Cardiac muscle cell (in vitro differentiated cells and primary cell): Measurements from ENCODE around the gene ZNF474. TPM values are rescaled to one million over a fixed set of nuclear protein-coding genes. Genes with fewer than 3 reads are reported as not detected.

Source experiments
- DNase-seq, 2 donors: peaks; one replicate each; pipeline versions ENCODE4 v3.0.0 to v3.0.0-alpha.2; 2010 to 2017; ENCODE audit warnings: low read depth in 1 of 2, low spot score in 1 of 2
- H3K27ac ChIP-seq: fragments of 200-600 bp; sonication (generic); 2 replicates; pipeline ENCODE4 v1.5.1; 2016
- H3K27me3 ChIP-seq: fragments of 200-600 bp; sonication (generic); 2 replicates; pipeline ENCODE4 v1.6.0; 2016; ENCODE audit warnings: control low read depth
- H3K36me3 ChIP-seq: fragments of 200-600 bp; sonication (generic); 2 replicates; pipeline ENCODE4 v1.5.1; 2016; ENCODE audit warnings: control low read depth
- H3K4me1 ChIP-seq: fragments of 200-600 bp; sonication (generic); 2 replicates; pipeline ENCODE4 v1.8.1; 2017; ENCODE audit warnings: low read depth, mild to moderate bottlenecking, mixed run types
- H3K4me3 ChIP-seq: fragments of 200-600 bp; sonication (generic); 2 replicates; pipeline ENCODE4 v1.5.1; 2016; ENCODE audit warnings: mild to moderate bottlenecking
- H3K9me3 ChIP-seq: fragments of 200-600 bp; sonication (generic); 2 replicates; pipeline ENCODE4 v1.5.1; 2017; ENCODE audit warnings: low read depth, mild to moderate bottlenecking, control low read depth
- CTCF ChIP-seq: IDR thresholded peaks from 2 replicates; pipeline ENCODE4 v1.5.1; 2012; ENCODE audit warnings: low read depth, mild to moderate bottlenecking, low read length
- polyA plus RNA-seq: library from polyadenylated mRNA; unstranded; fragments of >200 nt; fragmentation: Nextera tagmentation; extraction: Ambion mirVana; gene quantifications from 2 replicates; pipeline ENCODE4 v1.2.1, GENCODE V29; 2016
- total RNA-seq: library from RNA; depleted of rRNA; stranded (reverse); fragments of >200 nt; gene quantifications from 2 replicates; pipeline ENCODE4 v1.2.3, GENCODE V29; 2016

The ZNF474 gene
- total and polyA plus RNA-seq, 2 experiments from 2014 or later = not detected

- DNase-seq = peak; percentile 23 to 68
- no peak overlapping the region for H3K27ac ChIP-seq
These were observed 27.5 kb downstream of the ZNF474 start for GRCh38 chr5:122156724-122157325.

GRCh38 chr5:122162100-122162638 lies 32.8 kb downstream of the ZNF474 start:
- no peaks in the 10 kb centered on the region for H3K4me1 ChIP-seq
- TF ChIP-seq CTCF = no peak
- DNase-seq = no peak
- H3K27ac ChIP-seq = no peak overlapping the region
- no peaks in the 10 kb centered on the region for H3K36me3 ChIP-seq
- H3K27me3 ChIP-seq = no peaks in the 10 kb centered on the region
- H3K4me3 ChIP-seq = no peak overlapping the region
- H3K9me3 ChIP-seq = no peaks in the 10 kb centered on the region

More at GRCh38 chr5:122156724-122157325, 27.5 kb downstream of the ZNF474 start:
- peak; percentile 53 for TF ChIP-seq CTCF
- Histone ChIP-seq H3K27me3 (no peaks in the 10 kb centered on the region), H3K4me1 (no peaks in the 10 kb centered on the region), H3K9me3 (no peaks in the 10 kb centered on the region), H3K4me3 (no peak overlapping the region), H3K36me3 (no peaks in the 10 kb centered on the region)

GRCh38 chr5:122163121-122164069 lies 34.0 kb downstream of the ZNF474 start:
- no peaks in the 10 kb centered on the region for H3K27me3 ChIP-seq
- no peaks in the 10 kb centered on the region for H3K36me3 ChIP-seq
- H3K27ac ChIP-seq = no peak overlapping the region
- peak in 1 of 2 donors; percentile 84 for DNase-seq
- no peak overlapping the region for H3K4me3 ChIP-seq
- no peak for TF ChIP-seq CTCF
- H3K9me3 ChIP-seq = no peaks in the 10 kb centered on the region
- no peaks in the 10 kb centered on the region for H3K4me1 ChIP-seq

GRCh38 chr5:122164070-122164435 lies 34.7 kb downstream of the ZNF474 start:
- Histone ChIP-seq H3K27ac (no peak overlapping the region), H3K27me3 (no peaks in the 10 kb centered on the region), H3K4me3 (no peak overlapping the region), H3K9me3 (no peaks in the 10 kb centered on the region), H3K36me3 (no peaks in the 10 kb centered on the region), H3K4me1 (no peaks in the 10 kb centered on the region)
- DNase-seq = no peak
- no peak for TF ChIP-seq CTCF

- no peaks in the 10 kb centered on the region for H3K4me1 ChIP-seq
- H3K9me3 ChIP-seq = no peaks in the 10 kb centered on the region
- no peak for TF ChIP-seq CTCF
- H3K27ac ChIP-seq = no peak overlapping the region
- no peaks in the 10 kb centered on the region for H3K36me3 ChIP-seq
- H3K27me3 ChIP-seq = no peaks in the 10 kb centered on the region
- no peak for DNase-seq
- no peak overlapping the region for H3K4me3 ChIP-seq
These were observed 35.6 kb downstream of the ZNF474 start for GRCh38 chr5:122164831-122165558.
